ENCODE results near the gene WDTC1. TPM values are rescaled to one million over a fixed set of nuclear protein-coding genes. Genes with fewer than 3 reads are reported as not detected.

The WDTC1 gene
- total and polyA plus RNA-seq, 12 donors = 14.4 to 74.3 (median 61.6) TPM

DNA sequence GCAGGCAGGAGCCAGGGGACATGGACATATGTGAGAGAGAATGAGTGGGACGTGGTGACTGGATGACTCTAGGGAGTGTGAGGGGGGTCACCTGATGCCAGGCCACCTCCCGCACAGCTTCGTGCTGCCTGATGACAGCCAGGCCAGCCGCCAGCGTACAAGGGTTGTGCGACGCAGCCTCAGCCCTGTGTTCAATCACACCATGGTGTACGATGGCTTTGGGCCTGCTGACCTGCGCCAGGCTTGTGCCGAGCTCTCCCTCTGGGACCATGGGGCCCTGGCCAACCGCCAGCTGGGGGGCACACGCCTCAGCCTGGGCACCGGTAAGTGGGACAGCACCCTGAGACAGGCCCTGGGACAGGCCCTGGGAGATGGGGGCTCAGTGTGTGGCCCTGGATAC, 118.7 kb downstream of the WDTC1 start:
- ATAC-seq (peak in 2 of 8 donors; percentile 4 to 13), DNase-seq (no peak)
- H3K4me1 ChIP-seq = peaks cover 17 to 46% (median 28%) of the 10 kb centered on the region in 9 donors
- H3K27me3 ChIP-seq = no peaks in the 10 kb centered on the region
- no peak overlapping the region for H3K4me3 ChIP-seq
- 85 to 91% methylated on average over 13 of the region's 13 CpGs for WGBS, 2 donors
- intact Hi-C loops (cut with DNase I) = loop anchor here in 2 of 10 donors (10.0 kb wide), 1 partner anchor 48 kb away; no protein-coding TSS in a partner anchor
- H3K36me3 ChIP-seq = peaks cover 4 to 57% (median 26%) of the 10 kb centered on the region in 9 donors
- TF ChIP-seq, protein P1, sequence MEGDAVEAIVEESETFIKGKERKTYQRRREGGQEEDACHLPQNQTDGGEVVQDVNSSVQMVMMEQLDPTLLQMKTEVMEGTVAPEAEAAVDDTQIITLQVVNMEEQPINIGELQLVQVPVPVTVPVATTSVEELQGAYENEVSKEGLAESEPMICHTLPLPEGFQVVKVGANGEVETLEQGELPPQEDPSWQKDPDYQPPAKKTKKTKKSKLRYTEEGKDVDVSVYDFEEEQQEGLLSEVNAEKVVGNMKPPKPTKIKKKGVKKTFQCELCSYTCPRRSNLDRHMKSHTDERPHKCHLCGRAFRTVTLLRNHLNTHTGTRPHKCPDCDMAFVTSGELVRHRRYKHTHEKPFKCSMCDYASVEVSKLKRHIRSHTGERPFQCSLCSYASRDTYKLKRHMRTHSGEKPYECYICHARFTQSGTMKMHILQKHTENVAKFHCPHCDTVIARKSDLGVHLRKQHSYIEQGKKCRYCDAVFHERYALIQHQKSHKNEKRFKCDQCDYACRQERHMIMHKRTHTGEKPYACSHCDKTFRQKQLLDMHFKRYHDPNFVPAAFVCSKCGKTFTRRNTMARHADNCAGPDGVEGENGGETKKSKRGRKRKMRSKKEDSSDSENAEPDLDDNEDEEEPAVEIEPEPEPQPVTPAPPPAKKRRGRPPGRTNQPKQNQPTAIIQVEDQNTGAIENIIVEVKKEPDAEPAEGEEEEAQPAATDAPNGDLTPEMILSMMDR (IDR thresholded peaks at IDR 0.05) = no peak
- H3K27ac ChIP-seq = no peak overlapping the region
- H3K9me3 ChIP-seq = no peaks in the 10 kb centered on the region

DNA sequence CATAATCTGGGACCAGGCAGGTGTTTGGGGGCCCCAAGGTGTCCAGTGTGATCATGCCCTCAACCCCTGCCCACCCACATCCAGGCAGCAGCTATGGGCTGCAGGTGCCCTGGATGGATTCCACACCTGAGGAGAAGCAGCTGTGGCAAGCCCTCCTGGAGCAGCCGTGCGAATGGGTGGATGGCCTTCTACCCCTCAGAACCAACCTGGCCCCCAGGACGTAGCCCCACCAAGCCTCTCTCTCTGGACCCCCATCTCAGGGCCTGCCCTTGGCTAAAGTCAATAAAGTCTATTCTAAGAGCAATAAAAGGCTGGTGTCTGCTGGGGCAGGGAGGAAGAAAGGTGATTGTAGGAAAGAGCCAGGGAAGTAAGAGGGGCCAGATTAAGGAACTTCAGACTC, 119.2 kb downstream of the WDTC1 start:
- Histone ChIP-seq H3K27me3 (no peaks in the 10 kb centered on the region), H3K36me3 (peaks cover 4 to 61% (median 31%) of the 10 kb centered on the region in 9 donors), H3K4me1 (peaks cover 17 to 46% (median 28%) of the 10 kb centered on the region in 9 donors), H3K4me3 (no peak overlapping the region), H3K9me3 (no peaks in the 10 kb centered on the region), H3K27ac (no peak overlapping the region)
- DNase-seq (no peak), ATAC-seq (no peak)
- TF ChIP-seq, protein P1 (IDR thresholded peaks at IDR 0.05) = no peak
- WGBS, 2 donors = 86 to 92% methylated on average over 3 of the region's 3 CpGs
- intact Hi-C loops (cut with DNase I) = loop anchor here in 2 of 10 donors (10.0 kb wide), 1 partner anchor 49 kb away; no protein-coding TSS in a partner anchor

DNA sequence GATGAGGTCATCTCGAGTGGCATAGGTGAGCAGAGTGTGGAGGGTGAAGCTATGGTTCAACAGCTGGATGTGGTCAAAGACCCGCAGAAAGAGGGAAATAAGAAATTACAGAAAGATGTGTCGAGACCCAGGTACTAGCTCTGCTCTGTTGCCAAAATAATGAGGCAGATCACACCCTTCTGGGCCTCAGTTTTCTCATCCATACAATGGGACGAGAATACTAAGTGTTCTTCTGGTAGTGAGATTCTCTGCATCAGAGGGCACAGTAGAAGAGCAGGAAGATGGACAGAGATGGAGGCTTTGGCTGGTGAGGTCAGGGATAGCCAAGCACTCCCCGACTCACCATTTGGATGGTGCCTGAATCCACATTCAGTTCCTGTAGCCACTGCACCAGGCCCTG, 121.3 kb downstream of the WDTC1 start:
- ATAC-seq (no peak), DNase-seq (no peak)
- no peaks in the 10 kb centered on the region for H3K9me3 ChIP-seq
- intact Hi-C loops (cut with DNase I) = loop anchor here in 8 of 10 donors (5.0 to 10.0 kb wide), 2 partner anchors 37 to 51 kb away; partner anchors contain the start of gene GPR3 (in 8 of the 8)
- H3K4me1 ChIP-seq = peaks cover 6 to 34% (median 15%) of the 10 kb centered on the region in 9 donors
- H3K27me3 ChIP-seq = no peaks in the 10 kb centered on the region
- H3K27ac ChIP-seq = no peak overlapping the region
- TF ChIP-seq, protein P1 (IDR thresholded peaks at IDR 0.05) = no peak
- no peak overlapping the region for H3K4me3 ChIP-seq
- WGBS, 2 donors = 95 to 97% methylated on average over 5 of the region's 5 CpGs
- peaks cover 6 to 82% (median 40%) of the 10 kb centered on the region in 9 donors for H3K36me3 ChIP-seq

- peaks cover under 1 to 32% (median 10%) of the 10 kb centered on the region in 9 donors for H3K4me1 ChIP-seq
- H3K36me3 ChIP-seq = peaks cover 6 to 88% (median 45%) of the 10 kb centered on the region in 9 donors
- DNase-seq = no peak
- no peak for ATAC-seq
- 95 to 96% methylated on average over 13 of the region's 13 CpGs for WGBS, 2 donors
- H3K4me3 ChIP-seq = no peak overlapping the region
- H3K9me3 ChIP-seq = no peaks in the 10 kb centered on the region
- intact Hi-C loops (cut with DNase I) = loop anchor here in 8 of 10 donors (5.0 to 10.0 kb wide), 2 partner anchors 36 to 51 kb away; partner anchors contain the start of gene GPR3 (in 8 of the 8)
- TF ChIP-seq, protein P1 (IDR thresholded peaks at IDR 0.05) = no peak
- H3K27ac ChIP-seq = peak overlapping the region in 1 of 10 donors; percentile 36
- no peaks in the 10 kb centered on the region for H3K27me3 ChIP-seq
Observed at GRCh38 chr1:27356277-27356618, 121.8 kb downstream of the WDTC1 start.
